Measurements from ENCODE around the gene LDAH.

Gene LDAH

GRCh38 chr2:20698916-20699613, 123.8 kb downstream of the LDAH start:
- H3K36me3 ChIP-seq (replicated peaks) = 0 out of 2 replicates have a peak, but pooled peaks cover 4% of the 10 kb centered on the region
- no peaks in the 10 kb centered on the region for H3K9me3 ChIP-seq
- no peak overlapping the region for H3K4me3 ChIP-seq
- DNase-seq (ENCODE audit: low spot score in 2 of 2) = no peak
- in situ Hi-C loops (cut with MboI; ENCODE audit: low sequenced_read_pairs) = no loop called here
- no peaks in the 10 kb centered on the region for H3K4me1 ChIP-seq
- H3K27me3 ChIP-seq (ENCODE audit: low read depth) = no peaks in the 10 kb centered on the region

- Histone ChIP-seq H3K27me3 (ENCODE audit: low read depth) (no peaks in the 10 kb centered on the region), H3K4me3 (no peak overlapping the region), H3K4me1 (no peaks in the 10 kb centered on the region), H3K9me3 (no peaks in the 10 kb centered on the region), H3K36me3 (replicated peaks) (0 out of 2 replicates have a peak, but pooled peaks cover 4% of the 10 kb centered on the region)
- no peak for DNase-seq (ENCODE audit: low spot score in 2 of 2)
- in situ Hi-C loops (cut with MboI; ENCODE audit: low sequenced_read_pairs) = no loop called here
These were observed 125.5 kb downstream of the LDAH start for GRCh38 chr2:20697322-20697934.

GRCh38 chr2:20696366-20696765, 126.5 kb downstream of the LDAH start:
- Histone ChIP-seq H3K9me3 (no peaks in the 10 kb centered on the region), H3K36me3 (replicated peaks) (0 out of 2 replicates have a peak, but pooled peaks cover 4% of the 10 kb centered on the region), H3K4me3 (no peak overlapping the region), H3K4me1 (no peaks in the 10 kb centered on the region), H3K27me3 (ENCODE audit: low read depth) (no peaks in the 10 kb centered on the region)
- in situ Hi-C loops (cut with MboI; ENCODE audit: low sequenced_read_pairs) = no loop called here
- DNase-seq (ENCODE audit: low spot score in 2 of 2) = no peak

GRCh38 chr2:20693317-20693716, 129.6 kb downstream of the LDAH start:
- no peak for DNase-seq (ENCODE audit: low spot score in 2 of 2)
- no peaks in the 10 kb centered on the region for H3K4me1 ChIP-seq
- no peaks in the 10 kb centered on the region for H3K27me3 ChIP-seq (ENCODE audit: low read depth)
- no peaks in the 10 kb centered on the region for H3K9me3 ChIP-seq
- in situ Hi-C loops (cut with MboI; ENCODE audit: low sequenced_read_pairs) = no loop called here
- H3K36me3 ChIP-seq (replicated peaks) = no peaks in the 10 kb centered on the region
- H3K4me3 ChIP-seq = no peak overlapping the region

- in situ Hi-C loops (cut with MboI; ENCODE audit: low sequenced_read_pairs) = no loop called here
These were observed 130.8 kb downstream of the LDAH start for GRCh38 chr2:20692081-20692480.

GRCh38 chr2:20691076-20691734, 131.7 kb downstream of the LDAH start:
- Histone ChIP-seq H3K4me1 (no peaks in the 10 kb centered on the region), H3K4me3 (no peak overlapping the region), H3K36me3 (replicated peaks) (peaks cover 5% of the 10 kb centered on the region; the same call in 1 of the 2 replicates), H3K27me3 (ENCODE audit: low read depth) (no peaks in the 10 kb centered on the region), H3K9me3 (no peaks in the 10 kb centered on the region)
- in situ Hi-C loops (cut with MboI; ENCODE audit: low sequenced_read_pairs) = no loop called here
- DNase-seq (ENCODE audit: low spot score in 2 of 2) = no peak

More at GRCh38 chr2:20692081-20692480, 130.8 kb downstream of the LDAH start:
- H3K27me3 ChIP-seq (ENCODE audit: low read depth) = no peaks in the 10 kb centered on the region
- H3K4me3 ChIP-seq = no peak overlapping the region
- H3K4me1 ChIP-seq = no peaks in the 10 kb centered on the region
- no peak for DNase-seq (ENCODE audit: low spot score in 2 of 2)
- no peaks in the 10 kb centered on the region for H3K36me3 ChIP-seq (replicated peaks)
- no peaks in the 10 kb centered on the region for H3K9me3 ChIP-seq

GRCh38 chr2:20689428-20690264, 133.3 kb downstream of the LDAH start:
- Histone ChIP-seq H3K27me3 (ENCODE audit: low read depth) (no peaks in the 10 kb centered on the region), H3K36me3 (replicated peaks) (peaks cover 7% of the 10 kb centered on the region; the same call in 1 of the 2 replicates), H3K9me3 (no peaks in the 10 kb centered on the region), H3K4me1 (no peaks in the 10 kb centered on the region), H3K4me3 (no peak overlapping the region)
- in situ Hi-C loops (cut with MboI; ENCODE audit: low sequenced_read_pairs) = no loop called here
- DNase-seq (ENCODE audit: low spot score in 2 of 2) = no peak

- H3K27me3 ChIP-seq (ENCODE audit: low read depth) = no peaks in the 10 kb centered on the region
- no peak for DNase-seq (ENCODE audit: low spot score in 2 of 2)
- no peaks in the 10 kb centered on the region for H3K4me1 ChIP-seq
- no peaks in the 10 kb centered on the region for H3K9me3 ChIP-seq
- H3K4me3 ChIP-seq = no peak overlapping the region
- in situ Hi-C loops (cut with MboI; ENCODE audit: low sequenced_read_pairs) = no loop called here
- peaks cover 7% of the 10 kb centered on the region; the same call in 1 of the 2 replicates for H3K36me3 ChIP-seq (replicated peaks)
These were observed 135.6 kb downstream of the LDAH start for GRCh38 chr2:20687260-20687832.

GRCh38 chr2:20684581-20685063, 138.3 kb downstream of the LDAH start:
- DNase-seq (ENCODE audit: low spot score in 2 of 2) = no peak
- H3K4me3 ChIP-seq = no peak overlapping the region
- no peaks in the 10 kb centered on the region for H3K27me3 ChIP-seq (ENCODE audit: low read depth)
- in situ Hi-C loops (cut with MboI; ENCODE audit: low sequenced_read_pairs) = no loop called here
- no peaks in the 10 kb centered on the region for H3K4me1 ChIP-seq
- H3K36me3 ChIP-seq (replicated peaks) = peaks cover 10% of the 10 kb centered on the region
- no peaks in the 10 kb centered on the region for H3K9me3 ChIP-seq

- Histone ChIP-seq H3K9me3 (no peaks in the 10 kb centered on the region), H3K27me3 (ENCODE audit: low read depth) (no peaks in the 10 kb centered on the region), H3K4me1 (peaks cover 17% of the 10 kb centered on the region), H3K36me3 (replicated peaks) (peaks cover 10% of the 10 kb centered on the region), H3K4me3 (no peak overlapping the region)
- no peak for DNase-seq (ENCODE audit: low spot score in 2 of 2)
- in situ Hi-C loops (cut with MboI; ENCODE audit: low sequenced_read_pairs) = no loop called here
These were observed 140.6 kb downstream of the LDAH start for GRCh38 chr2:20682167-20682920.

- in situ Hi-C loops (cut with MboI; ENCODE audit: low sequenced_read_pairs) = no loop called here
These were observed 142.0 kb downstream of the LDAH start for GRCh38 chr2:20680744-20681375.

GRCh38 chr2:20678780-20679179, 144.1 kb downstream of the LDAH start:
- peaks cover 19% of the 10 kb centered on the region for H3K4me1 ChIP-seq
- no peak for DNase-seq (ENCODE audit: low spot score in 2 of 2)
- no peaks in the 10 kb centered on the region for H3K27me3 ChIP-seq (ENCODE audit: low read depth)
- H3K9me3 ChIP-seq = no peaks in the 10 kb centered on the region
- in situ Hi-C loops (cut with MboI; ENCODE audit: low sequenced_read_pairs) = no loop called here
- H3K36me3 ChIP-seq (replicated peaks) = peaks cover 3% of the 10 kb centered on the region; the same call in 1 of the 2 replicates
- H3K4me3 ChIP-seq = no peak overlapping the region

More at GRCh38 chr2:20680744-20681375, 142.0 kb downstream of the LDAH start:
- peaks cover 6% of the 10 kb centered on the region; the same call in 1 of the 2 replicates for H3K36me3 ChIP-seq (replicated peaks)
- no peaks in the 10 kb centered on the region for H3K9me3 ChIP-seq
- peaks cover 19% of the 10 kb centered on the region for H3K4me1 ChIP-seq
- H3K4me3 ChIP-seq = no peak overlapping the region
- H3K27me3 ChIP-seq (ENCODE audit: low read depth) = no peaks in the 10 kb centered on the region
- no peak for DNase-seq (ENCODE audit: low spot score in 2 of 2)
